Stomach (tissue), 4 donors: ENCODE results near the gene PSD4.

Experiments used
- EP300 ChIP-seq: sonication (generic); formaldehyde crosslinking; IDR thresholded peaks from one replicate; pipeline ENCODE4 v1.6.1; 2017; ENCODE audit warnings: antibody characterized with exemption
- POLR2A ChIP-seq, 4 donors: fragments of 450-650 bp; IDR thresholded peaks; one replicate each; pipeline ENCODE4 v1.6.1; 2016; ENCODE audit warnings: antibody characterized with exemption in 4 of 4, control low read depth in 2 of 4, mild to moderate bottlenecking in 1 of 4, moderate library complexity in 1 of 4
- POLR2AphosphoS5 ChIP-seq, 3 donors: sonication (generic); formaldehyde crosslinking; IDR thresholded peaks; one replicate each; pipeline ENCODE4 v1.6.1; 2016; ENCODE audit warnings: antibody characterized with exemption in 3 of 3
- TF ChIP-seq, protein P1 (sequence below), 7 experiments: fragments of 450-650 bp in 4 of 7; fragments of 200-600 bp in 3 of 7; sonication (generic) in 3 of 7; IDR thresholded peaks; one replicate each; pipeline ENCODE4 v1.5.1; 2016 to 2019; ENCODE audit warnings: antibody characterized with exemption in 7 of 7, control low read depth in 2 of 7, mild to moderate bottlenecking in 1 of 7

GRCh38 chr2:113178069-113178746 is 4.4 kb downstream of the PSD4 start:
- TF ChIP-seq, protein P1, sequence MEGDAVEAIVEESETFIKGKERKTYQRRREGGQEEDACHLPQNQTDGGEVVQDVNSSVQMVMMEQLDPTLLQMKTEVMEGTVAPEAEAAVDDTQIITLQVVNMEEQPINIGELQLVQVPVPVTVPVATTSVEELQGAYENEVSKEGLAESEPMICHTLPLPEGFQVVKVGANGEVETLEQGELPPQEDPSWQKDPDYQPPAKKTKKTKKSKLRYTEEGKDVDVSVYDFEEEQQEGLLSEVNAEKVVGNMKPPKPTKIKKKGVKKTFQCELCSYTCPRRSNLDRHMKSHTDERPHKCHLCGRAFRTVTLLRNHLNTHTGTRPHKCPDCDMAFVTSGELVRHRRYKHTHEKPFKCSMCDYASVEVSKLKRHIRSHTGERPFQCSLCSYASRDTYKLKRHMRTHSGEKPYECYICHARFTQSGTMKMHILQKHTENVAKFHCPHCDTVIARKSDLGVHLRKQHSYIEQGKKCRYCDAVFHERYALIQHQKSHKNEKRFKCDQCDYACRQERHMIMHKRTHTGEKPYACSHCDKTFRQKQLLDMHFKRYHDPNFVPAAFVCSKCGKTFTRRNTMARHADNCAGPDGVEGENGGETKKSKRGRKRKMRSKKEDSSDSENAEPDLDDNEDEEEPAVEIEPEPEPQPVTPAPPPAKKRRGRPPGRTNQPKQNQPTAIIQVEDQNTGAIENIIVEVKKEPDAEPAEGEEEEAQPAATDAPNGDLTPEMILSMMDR (IDR thresholded peaks at IDR 0.05), result no peak
- no peak for TF ChIP-seq POLR2AphosphoS5 (IDR thresholded peaks at IDR 0.05)
- no peak for TF ChIP-seq POLR2A (IDR thresholded peaks at IDR 0.05)
- no peak for TF ChIP-seq EP300
